GM18519 (cell line): ENCODE results near the gene SYK.

ENCODE experiments used
- ATAC-seq: cut with Tn5 transposase; IDR thresholded peaks from one replicate; pipeline ENCODE4 v1.9.1; 2021; ENCODE audit warnings: mild to moderate bottlenecking, moderate library complexity; ENCODE audit not compliant: unreplicated experiment, low FRiP score

Gene SYK

GRCh38 chr9:90793729-90794128 lies 7.9 kb upstream of the SYK start:
- ATAC-seq = no peak

- no peak for ATAC-seq
Observed at GRCh38 chr9:90795084-90795483, 6.5 kb upstream of the SYK start.

GRCh38 chr9:90795871-90796317 lies 5.7 kb upstream of the SYK start:
- no peak for ATAC-seq

- ATAC-seq = no peak
Observed at GRCh38 chr9:90799271-90799852, 2.3 kb upstream of the SYK start.

- no peak for ATAC-seq
Observed at GRCh38 chr9:90801973-90802322, 329 bp downstream of the SYK start.

- ATAC-seq = no peak
Observed at GRCh38 chr9:90802386-90802985, 867 bp downstream of the SYK start.

GRCh38 chr9:90803860-90804593 lies 2.4 kb downstream of the SYK start:
- no peak for ATAC-seq

- ATAC-seq = no peak
Observed at GRCh38 chr9:90805006-90805996, 3.7 kb downstream of the SYK start.

- no peak for ATAC-seq
Observed at GRCh38 chr9:90807006-90807405, 5.4 kb downstream of the SYK start.

GRCh38 chr9:90808398-90808797 lies 6.8 kb downstream of the SYK start:
- ATAC-seq = no peak

- ATAC-seq = no peak
Observed at GRCh38 chr9:90808890-90809685, 7.5 kb downstream of the SYK start.

GRCh38 chr9:90810691-90811090 lies 9.1 kb downstream of the SYK start:
- ATAC-seq = no peak

- ATAC-seq = no peak
Observed at GRCh38 chr9:90813046-90813445, 11.4 kb downstream of the SYK start.

- ATAC-seq = no peak
Observed at GRCh38 chr9:90813523-90813922, 11.9 kb downstream of the SYK start.

GRCh38 chr9:90814355-90814754 lies 12.7 kb downstream of the SYK start:
- ATAC-seq = no peak

GRCh38 chr9:90815183-90815943 lies 13.7 kb downstream of the SYK start:
- ATAC-seq = no peak

GRCh38 chr9:90815944-90816357 lies 14.3 kb downstream of the SYK start:
- no peak for ATAC-seq

GRCh38 chr9:90816690-90817089 lies 15.1 kb downstream of the SYK start:
- ATAC-seq = no peak

GRCh38 chr9:90818279-90818678 lies 16.7 kb downstream of the SYK start:
- ATAC-seq = no peak
